ENCODE results near the gene KCNK10. TPM values are rescaled to one million over a fixed set of nuclear protein-coding genes. Genes with fewer than 3 reads are reported as not detected.

KCNK10 gene
- total RNA-seq, 2 experiments from 2014 or later = 0.68 to 0.73 TPM

DNA sequence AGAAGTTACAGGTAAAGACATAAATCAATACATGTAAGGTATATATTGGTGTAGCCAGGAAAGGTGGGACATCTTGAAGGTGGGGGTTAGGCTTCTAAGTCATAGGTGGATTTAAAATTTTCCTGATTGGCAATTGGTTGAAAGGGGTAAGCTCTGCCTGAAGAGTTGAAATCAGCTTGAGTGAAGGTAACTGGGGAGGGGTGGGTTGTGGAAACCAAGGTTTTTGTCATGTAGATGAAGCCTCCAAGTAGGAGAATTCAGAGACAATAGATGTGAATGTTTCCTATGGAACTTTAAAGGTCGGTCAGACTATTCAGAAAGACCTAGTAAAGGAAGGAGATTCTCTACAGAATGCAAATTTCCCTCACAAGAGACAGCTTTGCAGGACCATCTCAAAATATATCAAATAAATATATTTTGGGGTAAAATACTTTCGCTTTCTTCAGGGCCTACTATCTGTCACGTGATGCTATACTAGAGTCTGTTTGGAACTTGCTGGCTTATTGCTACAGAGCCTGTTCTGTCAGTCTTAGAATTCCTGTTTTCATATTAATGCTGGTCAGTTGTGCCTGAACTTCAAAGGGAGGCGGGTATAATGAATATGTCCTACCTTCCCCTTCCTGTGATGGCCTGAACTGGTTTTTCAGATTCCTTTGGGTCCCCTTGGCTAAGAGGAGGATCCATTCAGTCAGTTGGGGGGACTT lies 41.8 kb upstream of the KCNK10 start:
- Histone ChIP-seq H3K4me1 (ENCODE audit: insufficient read depth, low read length, poor library complexity, severe bottlenecking) (no peaks in the 10 kb centered on the region), H4K20me1 (ENCODE audit: insufficient read depth, low read length) (no peaks in the 10 kb centered on the region), H3K4me2 (ENCODE audit: low read length) (no peak overlapping the region), H3K9me3 (ENCODE audit: low read length) (no peaks in the 10 kb centered on the region), H3K36me3 (ENCODE audit: insufficient read depth, low read length) (no peaks in the 10 kb centered on the region), H3K4me3 (ENCODE audit: low read depth, low read length, poor library complexity, severe bottlenecking) (no peak overlapping the region), H3K79me2 (ENCODE audit: insufficient read depth, low read depth, low read length) (no peaks in the 10 kb centered on the region), H2AFZ (ENCODE audit: low read length) (no peak overlapping the region), H3K27ac (ENCODE audit: low read depth, low read length, poor library complexity, severe bottlenecking) (no peak overlapping the region), H3K9me2 (ENCODE audit: insufficient read depth, low read length) (no peaks in the 10 kb centered on the region)
- intact Hi-C loops (cut with micrococcal nuclease; ENCODE audit: unreplicated experiment) = no loop called here
- POLR2A ChIA-PET = interaction anchor here (2.3 kb wide), 1 partner anchor 11 kb away, joined by 7 read pairs; no protein-coding TSS in a partner anchor
- no peak for TF ChIP-seq CTCF (conservative IDR thresholded peaks at IDR 0.05; ENCODE audit: low read length)
- TF ChIP-seq EZH2phosphoT487 (IDR thresholded peaks at IDR 0.05; ENCODE audit: borderline replicate concordance, low read depth, low read length) = no peak
- CTCF ChIA-PET (ENCODE audit: unreplicated experiment) = no interaction called here
- BruUV-seq (replicated peaks) = no TSS peak
- no peak for DNase-seq (ENCODE audit: low spot score)

GRCh38 chr14:88363644-88364043 lies 40.6 kb upstream of the KCNK10 start:
- CTCF ChIA-PET (ENCODE audit: unreplicated experiment) = no interaction called here
- H3K9me2 ChIP-seq (ENCODE audit: insufficient read depth, low read length) = no peaks in the 10 kb centered on the region
- H3K36me3 ChIP-seq (ENCODE audit: insufficient read depth, low read length) = no peaks in the 10 kb centered on the region
- H3K4me3 ChIP-seq (ENCODE audit: low read depth, low read length, poor library complexity, severe bottlenecking) = no peak overlapping the region
- POLR2A ChIA-PET = interaction anchor here (1.0 kb wide), 2 partner anchors 33 to 239 kb away, joined by 3 read pairs; no protein-coding TSS in a partner anchor
- intact Hi-C loops (cut with micrococcal nuclease; ENCODE audit: unreplicated experiment) = no loop called here
- no peaks in the 10 kb centered on the region for H4K20me1 ChIP-seq (ENCODE audit: insufficient read depth, low read length)
- H3K9me3 ChIP-seq (ENCODE audit: low read length) = no peaks in the 10 kb centered on the region
- no peak overlapping the region for H3K27ac ChIP-seq (ENCODE audit: low read depth, low read length, poor library complexity, severe bottlenecking)
- TF ChIP-seq CTCF (conservative IDR thresholded peaks at IDR 0.05; ENCODE audit: low read length) (no peak), EZH2phosphoT487 (IDR thresholded peaks at IDR 0.05; ENCODE audit: borderline replicate concordance, low read depth, low read length) (no peak)
- no peaks in the 10 kb centered on the region for H3K79me2 ChIP-seq (ENCODE audit: insufficient read depth, low read depth, low read length)
- H3K4me2 ChIP-seq (ENCODE audit: low read length) = no peak overlapping the region
- H3K4me1 ChIP-seq (ENCODE audit: insufficient read depth, low read length, poor library complexity, severe bottlenecking) = no peaks in the 10 kb centered on the region
- DNase-seq (ENCODE audit: low spot score) = no peak
- no TSS peak for BruUV-seq (replicated peaks)
- no peak overlapping the region for H2AFZ ChIP-seq (ENCODE audit: low read length)

- Histone ChIP-seq H2AFZ (ENCODE audit: low read length) (no peak overlapping the region), H3K9me3 (ENCODE audit: low read length) (no peaks in the 10 kb centered on the region), H3K27ac (ENCODE audit: low read depth, low read length, poor library complexity, severe bottlenecking) (no peak overlapping the region), H3K4me1 (ENCODE audit: insufficient read depth, low read length, poor library complexity, severe bottlenecking) (no peaks in the 10 kb centered on the region), H3K36me3 (ENCODE audit: insufficient read depth, low read length) (no peaks in the 10 kb centered on the region), H3K9me2 (ENCODE audit: insufficient read depth, low read length) (no peaks in the 10 kb centered on the region), H3K4me3 (ENCODE audit: low read depth, low read length, poor library complexity, severe bottlenecking) (no peak overlapping the region), H3K79me2 (ENCODE audit: insufficient read depth, low read depth, low read length) (no peaks in the 10 kb centered on the region), H4K20me1 (ENCODE audit: insufficient read depth, low read length) (no peaks in the 10 kb centered on the region), H3K4me2 (ENCODE audit: low read length) (no peak overlapping the region)
- ChIA-PET CTCF (ENCODE audit: unreplicated experiment) (no interaction called here), POLR2A (interaction anchor here (0.7 kb wide), 1 partner anchor 8 kb away, joined by 3 read pairs; no protein-coding TSS in a partner anchor)
- DNase-seq (ENCODE audit: low spot score) = no peak
- TF ChIP-seq EZH2phosphoT487 (IDR thresholded peaks at IDR 0.05; ENCODE audit: borderline replicate concordance, low read depth, low read length) (no peak), CTCF (conservative IDR thresholded peaks at IDR 0.05; ENCODE audit: low read length) (no peak)
- no TSS peak for BruUV-seq (replicated peaks)
- intact Hi-C loops (cut with micrococcal nuclease; ENCODE audit: unreplicated experiment) = no loop called here
Measured at GRCh38 chr14:88359500-88359899, 36.4 kb upstream of the KCNK10 start.

Measured in OCI-LY7 (cell line).